ENCODE measurements around the gene KRTAP15-1. TPM values are rescaled to one million over a fixed set of nuclear protein-coding genes. Genes with fewer than 3 reads are reported as not detected.

The KRTAP15-1 gene
- total RNA-seq, 1 experiment from 2014 or later = not detected

DNA sequence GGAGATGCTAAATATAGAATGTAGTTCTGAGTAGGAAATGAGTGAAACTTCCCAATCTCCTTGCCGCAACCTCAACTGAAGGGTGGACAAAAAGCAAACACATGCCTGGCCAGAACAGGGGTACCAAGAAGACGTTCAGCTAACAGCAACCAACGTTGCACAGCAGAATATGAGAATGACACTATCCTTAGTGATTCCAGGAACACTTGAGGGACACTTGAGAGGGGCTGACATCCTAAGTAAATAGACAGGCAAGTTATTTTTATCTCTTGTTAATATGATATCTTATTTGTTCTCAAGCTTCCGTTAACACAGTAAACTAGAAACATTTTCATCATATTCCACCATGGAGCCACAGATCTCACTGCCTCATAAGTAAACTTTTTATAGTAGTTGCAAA is 39.2 kb downstream of the KRTAP15-1 start:
- intact Hi-C loops (cut with micrococcal nuclease) = no loop called here
- CTCF ChIA-PET = no interaction called here
- no TSS peak for BruUV-seq (replicated peaks)

More for the DNA sequence above, 39.2 kb downstream of the KRTAP15-1 start:
- RAD21 ChIA-PET (ENCODE audit: low non-redundant PET in 1 of 2, low total read pairs in 2 of 2, uncharacterized antibody in 2 of 2, unreplicated experiment in 2 of 2) = no interaction called here
- no peaks in the 10 kb centered on the region for H3K4me1 ChIP-seq (ENCODE audit: control insufficient read depth in 1 of 2, insufficient read depth in 2 of 2, low read length in 2 of 2)
- H4K20me1 ChIP-seq (ENCODE audit: insufficient read depth) = no peaks in the 10 kb centered on the region
- H3K27ac ChIP-seq (ENCODE audit: low read depth, low read length) = no peak overlapping the region
- no peaks in the 10 kb centered on the region for H3K9me2 ChIP-seq (ENCODE audit: insufficient read depth)
- TF ChIP-seq, protein P1, sequence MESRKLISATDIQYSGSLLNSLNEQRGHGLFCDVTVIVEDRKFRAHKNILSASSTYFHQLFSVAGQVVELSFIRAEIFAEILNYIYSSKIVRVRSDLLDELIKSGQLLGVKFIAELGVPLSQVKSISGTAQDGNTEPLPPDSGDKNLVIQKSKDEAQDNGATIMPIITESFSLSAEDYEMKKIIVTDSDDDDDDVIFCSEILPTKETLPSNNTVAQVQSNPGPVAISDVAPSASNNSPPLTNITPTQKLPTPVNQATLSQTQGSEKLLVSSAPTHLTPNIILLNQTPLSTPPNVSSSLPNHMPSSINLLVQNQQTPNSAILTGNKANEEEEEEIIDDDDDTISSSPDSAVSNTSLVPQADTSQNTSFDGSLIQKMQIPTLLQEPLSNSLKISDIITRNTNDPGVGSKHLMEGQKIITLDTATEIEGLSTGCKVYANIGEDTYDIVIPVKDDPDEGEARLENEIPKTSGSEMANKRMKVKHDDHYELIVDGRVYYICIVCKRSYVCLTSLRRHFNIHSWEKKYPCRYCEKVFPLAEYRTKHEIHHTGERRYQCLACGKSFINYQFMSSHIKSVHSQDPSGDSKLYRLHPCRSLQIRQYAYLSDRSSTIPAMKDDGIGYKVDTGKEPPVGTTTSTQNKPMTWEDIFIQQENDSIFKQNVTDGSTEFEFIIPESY (IDR thresholded peaks at IDR 0.05; ENCODE audit: extremely low read depth, insufficient replicate concordance, low read length) = no peak
- TF ChIP-seq POLR2A (IDR thresholded peaks at IDR 0.05; ENCODE audit: borderline replicate concordance, extremely low read depth, insufficient read depth, insufficient read length) (no peak), ATF3 (IDR thresholded peaks at IDR 0.05) (no peak), CBX3 (IDR thresholded peaks at IDR 0.05; ENCODE audit: low read depth) (no peak)
- TF ChIP-seq, protein P2, sequence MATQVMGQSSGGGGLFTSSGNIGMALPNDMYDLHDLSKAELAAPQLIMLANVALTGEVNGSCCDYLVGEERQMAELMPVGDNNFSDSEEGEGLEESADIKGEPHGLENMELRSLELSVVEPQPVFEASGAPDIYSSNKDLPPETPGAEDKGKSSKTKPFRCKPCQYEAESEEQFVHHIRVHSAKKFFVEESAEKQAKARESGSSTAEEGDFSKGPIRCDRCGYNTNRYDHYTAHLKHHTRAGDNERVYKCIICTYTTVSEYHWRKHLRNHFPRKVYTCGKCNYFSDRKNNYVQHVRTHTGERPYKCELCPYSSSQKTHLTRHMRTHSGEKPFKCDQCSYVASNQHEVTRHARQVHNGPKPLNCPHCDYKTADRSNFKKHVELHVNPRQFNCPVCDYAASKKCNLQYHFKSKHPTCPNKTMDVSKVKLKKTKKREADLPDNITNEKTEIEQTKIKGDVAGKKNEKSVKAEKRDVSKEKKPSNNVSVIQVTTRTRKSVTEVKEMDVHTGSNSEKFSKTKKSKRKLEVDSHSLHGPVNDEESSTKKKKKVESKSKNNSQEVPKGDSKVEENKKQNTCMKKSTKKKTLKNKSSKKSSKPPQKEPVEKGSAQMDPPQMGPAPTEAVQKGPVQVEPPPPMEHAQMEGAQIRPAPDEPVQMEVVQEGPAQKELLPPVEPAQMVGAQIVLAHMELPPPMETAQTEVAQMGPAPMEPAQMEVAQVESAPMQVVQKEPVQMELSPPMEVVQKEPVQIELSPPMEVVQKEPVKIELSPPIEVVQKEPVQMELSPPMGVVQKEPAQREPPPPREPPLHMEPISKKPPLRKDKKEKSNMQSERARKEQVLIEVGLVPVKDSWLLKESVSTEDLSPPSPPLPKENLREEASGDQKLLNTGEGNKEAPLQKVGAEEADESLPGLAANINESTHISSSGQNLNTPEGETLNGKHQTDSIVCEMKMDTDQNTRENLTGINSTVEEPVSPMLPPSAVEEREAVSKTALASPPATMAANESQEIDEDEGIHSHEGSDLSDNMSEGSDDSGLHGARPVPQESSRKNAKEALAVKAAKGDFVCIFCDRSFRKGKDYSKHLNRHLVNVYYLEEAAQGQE (IDR thresholded peaks at IDR 0.05; ENCODE audit: low read depth) = no peak
- TF ChIP-seq, protein P3, sequence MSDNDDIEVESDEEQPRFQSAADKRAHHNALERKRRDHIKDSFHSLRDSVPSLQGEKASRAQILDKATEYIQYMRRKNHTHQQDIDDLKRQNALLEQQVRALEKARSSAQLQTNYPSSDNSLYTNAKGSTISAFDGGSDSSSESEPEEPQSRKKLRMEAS (IDR thresholded peaks at IDR 0.05) = no peak
- no peaks in the 10 kb centered on the region for H3K79me2 ChIP-seq (ENCODE audit: insufficient read depth, low read length)
- no peak for ATAC-seq
- DNase-seq (ENCODE audit: low read depth, low spot score) = no peak
- peaks cover 0 to 13% of the 10 kb centered on the region in 2 experiments; a peak in 2 of 4 replicates for H3K9me3 ChIP-seq (ENCODE audit: control insufficient read depth in 1 of 2, insufficient read depth in 1 of 2, low read depth in 1 of 2, low read length in 2 of 2)
- H3K27me3 ChIP-seq (ENCODE audit: insufficient read depth, low read length) = no peaks in the 10 kb centered on the region
- POLR2A ChIA-PET = no interaction called here
- H3K4me2 ChIP-seq (ENCODE audit: low read length) = no peak overlapping the region
- no peak overlapping the region for H3K9ac ChIP-seq (ENCODE audit: low read length)
- no peak overlapping the region for H3K4me3 ChIP-seq (replicated peaks in 1 of 2; ENCODE audit: low read depth in 1 of 2, low read length in 2 of 2)
- H3K36me3 ChIP-seq (ENCODE audit: control insufficient read depth in 1 of 2, insufficient read depth in 2 of 2, low read length in 2 of 2) = no peaks in the 10 kb centered on the region
- H2AFZ ChIP-seq (ENCODE audit: low read depth, low read length, poor library complexity, severe bottlenecking) = no peak overlapping the region
